OCI-LY7 (cell line): ENCODE results near the gene TMEM222. TPM values are rescaled to one million over a fixed set of nuclear protein-coding genes. Genes with fewer than 3 reads are reported as not detected.

Experiments
- BruUV-seq: library from RNA; stranded (reverse); fragments of 400-500 nt; replicated peaks from 2 replicates; lab custom pipeline; 2021; lab: Mats Ljungman, UMichigan
- CTCF ChIA-PET: fragments of 300-600 bp; sonication (Branson Sonifier 250); formaldehyde crosslinking; loops from one replicate; lab custom pipeline; 2022; ENCODE audit warnings: antibody characterized with exemption; ENCODE audit not compliant: unreplicated experiment; lab: Charles Lee
- POLR2A ChIA-PET: fragments of 300-600 bp; sonication (Branson Sonifier 250); formaldehyde crosslinking; loops from one replicate; lab custom pipeline; 2022; ENCODE audit warnings: antibody characterized with exemption; lab: Charles Lee
- DNase-seq: peaks from one replicate; pipeline ENCODE4 v3.0.0-alpha.2; 2015; ENCODE audit warnings: low spot score
- H2AFZ ChIP-seq: fragments of 200-600 bp; sonication (generic), shearing (Covaris generic); 2 replicates; pipeline ENCODE4 v1.6.1; 2014; ENCODE audit warnings: mild to moderate bottlenecking, antibody characterized with exemption, low read length, moderate library complexity
- H3K27ac ChIP-seq: fragments of 200-600 bp; sonication (generic); 2 replicates; pipeline ENCODE4 v1.5.1; 2014; ENCODE audit warnings: mixed run types, low read depth, mild to moderate bottlenecking, moderate library complexity, low read length, inconsistent platforms; ENCODE audit not compliant: poor library complexity, severe bottlenecking
- H3K36me3 ChIP-seq: fragments of 200-600 bp; sonication (generic); 2 replicates; pipeline ENCODE4 v1.6.1; 2014; ENCODE audit warnings: mild to moderate bottlenecking, antibody characterized with exemption, low read length, moderate library complexity, mixed read lengths; ENCODE audit not compliant: insufficient read depth
- H3K4me1 ChIP-seq: fragments of 200-600 bp; sonication (generic); 2 replicates; pipeline ENCODE4 v1.5.1; 2014; ENCODE audit warnings: mild to moderate bottlenecking, low read length; ENCODE audit not compliant: insufficient read depth, poor library complexity, severe bottlenecking
- H3K4me2 ChIP-seq: fragments of 200-600 bp; sonication (generic); 2 replicates; pipeline ENCODE4 v1.6.1; 2014; ENCODE audit warnings: mild to moderate bottlenecking, low read length
- H3K4me3 ChIP-seq: fragments of 200-600 bp; sonication (generic); 2 replicates; pipeline ENCODE4 v1.5.1; 2014; ENCODE audit warnings: mild to moderate bottlenecking, low read depth, low read length; ENCODE audit not compliant: poor library complexity, severe bottlenecking
- H3K79me2 ChIP-seq: fragments of 200-600 bp; sonication (generic); 2 replicates; pipeline ENCODE4 v1.6.1; 2016; ENCODE audit warnings: low read depth, mild to moderate bottlenecking, low read length, moderate library complexity, mixed read lengths; ENCODE audit not compliant: insufficient read depth
- H3K9me2 ChIP-seq: fragments of 200-600 bp; sonication (generic); 2 replicates; pipeline ENCODE4 v1.6.1; 2016; ENCODE audit warnings: mild to moderate bottlenecking, low read length, mixed read lengths; ENCODE audit not compliant: insufficient read depth
- H3K9me3 ChIP-seq: fragments of 200-600 bp; sonication (generic); 2 replicates; pipeline ENCODE4 v1.6.1; 2014; ENCODE audit warnings: mild to moderate bottlenecking, mixed run types, low read length, mixed read lengths
- H4K20me1 ChIP-seq: fragments of 200-600 bp; sonication (generic); 2 replicates; pipeline ENCODE4 v1.6.1; 2014; ENCODE audit warnings: mild to moderate bottlenecking, antibody characterized with exemption, low read length, moderate library complexity, mixed read lengths; ENCODE audit not compliant: insufficient read depth
- CTCF ChIP-seq: fragments of 200-600 bp; sonication (generic); conservative IDR thresholded peaks from 2 replicates; pipeline ENCODE4 v1.5.1; 2014; ENCODE audit warnings: mild to moderate bottlenecking, antibody characterized with exemption, low read length, moderate library complexity, mixed read lengths
- EZH2phosphoT487 ChIP-seq: fragments of 200-600 bp; sonication (generic); IDR thresholded peaks from 2 replicates; pipeline ENCODE4 v1.6.1; 2018; ENCODE audit warnings: low read depth, borderline replicate concordance, mild to moderate bottlenecking, mixed run types, antibody characterized with exemption, low read length, moderate library complexity, mixed read lengths
- intact Hi-C: fragments of 100-400 bp; cut with micrococcal nuclease; formaldehyde crosslinking; loops from one replicate; pipeline ENCODE4 v1.10.0; 2022; ENCODE audit not compliant: unreplicated experiment
- total RNA-seq, 2 experiments: library from RNA; depleted of rRNA in 1 of 2; stranded (reverse); fragments of >200 nt in 1 of 2; shearing (Covaris generic) in 1 of 2; gene quantifications; 2 replicates each; pipeline ENCODE4 v1.2.3, GENCODE V29; 2014 to 2022

The TMEM222 gene
- total RNA-seq, 2 experiments from 2014 or later = 29.5 to 43.4 TPM

- ChIA-PET POLR2A (interaction anchor here (0.6 kb wide), 1 partner anchor 17 kb away, joined by 3 read pairs; no protein-coding TSS in a partner anchor), CTCF (interaction anchor here (0.5 to 1.6 kb wide), 7 partner anchors 8 to 249 kb away, joined by 3 to 5 read pairs (median 4); no protein-coding TSS in a partner anchor)
- Histone ChIP-seq H3K79me2 (no peaks in the 10 kb centered on the region), H3K27ac (peak overlapping the region; percentile 25), H3K9me3 (no peaks in the 10 kb centered on the region), H3K9me2 (no peaks in the 10 kb centered on the region), H3K4me3 (peak overlapping the region; percentile 65), H3K4me1 (peaks cover 26% of the 10 kb centered on the region), H4K20me1 (no peaks in the 10 kb centered on the region), H3K36me3 (no peaks in the 10 kb centered on the region), H2AFZ (peak overlapping the region; percentile 83), H3K4me2 (peak overlapping the region; percentile 84)
- no TSS peak for BruUV-seq
- TF ChIP-seq CTCF = peak; percentile 87
- TF ChIP-seq EZH2phosphoT487 = no peak
- DNase-seq = peak; percentile 77
- intact Hi-C loops = loop anchor here (1.0 to 10.0 kb wide), 5 partner anchors 14 to 249 kb away; no protein-coding TSS in a partner anchor
These were observed 35.5 kb downstream of the TMEM222 start for GRCh38 chr1:27357281-27358037.

GRCh38 chr1:27358038-27358927 is 36.3 kb downstream of the TMEM222 start:
- Histone ChIP-seq H3K9me3 (no peaks in the 10 kb centered on the region), H3K4me3 (no peak overlapping the region), H3K27ac (no peak overlapping the region), H3K4me2 (peak overlapping the region; percentile 84), H4K20me1 (no peaks in the 10 kb centered on the region), H3K4me1 (peaks cover 26% of the 10 kb centered on the region), H3K79me2 (no peaks in the 10 kb centered on the region), H2AFZ (no peak overlapping the region; the same call in 1 of the 2 replicates), H3K36me3 (no peaks in the 10 kb centered on the region), H3K9me2 (no peaks in the 10 kb centered on the region)
- DNase-seq = no peak
- CTCF ChIA-PET = interaction anchor here (1.1 kb wide), 1 partner anchor 56 kb away, joined by 5 read pairs; no protein-coding TSS in a partner anchor
- no TSS peak for BruUV-seq
- intact Hi-C loops = loop anchor here (10.0 kb wide), 1 partner anchor 53 kb away; no protein-coding TSS in a partner anchor
- TF ChIP-seq EZH2phosphoT487 (no peak), CTCF (no peak)
- POLR2A ChIA-PET = no interaction called here
